Islet of Langerhans (tissue), 1 donor: ENCODE data around the gene NTSR1.

ENCODE experiments used
- FAIRE-seq: peaks from one replicate; lab custom pipeline; 2011; peaks lifted over from hg19 to GRCh38; lab: Jason Lieb, UNC

NTSR1 gene

DNA sequence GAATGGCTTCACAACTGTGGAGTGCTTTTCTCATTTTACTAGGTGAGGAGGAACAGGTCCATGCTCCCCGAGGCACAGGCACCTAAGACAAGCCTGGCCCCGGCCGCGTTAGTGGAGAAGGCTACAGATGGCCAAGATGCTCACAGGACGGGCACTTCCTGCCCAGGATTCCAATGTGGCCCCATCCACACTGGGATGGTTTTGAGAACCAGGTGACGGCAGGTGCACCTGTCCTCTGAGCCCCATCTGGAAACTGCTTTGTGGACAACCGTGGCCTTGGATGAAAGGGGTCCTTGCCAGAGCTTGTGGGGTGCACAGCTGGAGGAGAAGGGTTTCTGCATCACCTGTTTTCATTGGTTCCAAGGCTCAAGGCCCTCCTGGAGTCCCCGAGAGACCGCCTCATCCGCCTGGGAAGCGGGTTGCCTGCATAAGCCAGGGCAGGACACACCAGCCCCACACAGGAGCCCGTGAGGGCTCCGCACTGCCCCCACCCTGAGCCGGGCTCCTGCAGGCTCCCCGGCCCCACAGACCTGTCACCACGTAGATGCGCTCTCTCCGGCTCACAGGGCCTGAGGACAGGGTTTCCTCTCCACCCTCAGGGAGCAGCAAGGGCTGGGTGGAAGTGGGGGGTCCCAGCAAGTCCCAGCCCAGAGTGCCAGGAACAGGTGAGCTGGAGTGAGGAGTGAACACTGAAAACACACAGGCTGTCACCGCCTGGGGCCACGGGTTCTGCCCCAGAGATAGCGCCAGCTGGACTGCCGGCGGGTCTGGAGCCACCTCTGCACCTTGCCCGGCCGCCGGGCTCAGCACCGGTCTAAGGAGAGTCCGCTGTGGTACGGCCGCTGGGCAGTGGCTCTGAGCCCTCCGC lies 18.3 kb downstream of the NTSR1 start:
- no peak for FAIRE-seq

DNA sequence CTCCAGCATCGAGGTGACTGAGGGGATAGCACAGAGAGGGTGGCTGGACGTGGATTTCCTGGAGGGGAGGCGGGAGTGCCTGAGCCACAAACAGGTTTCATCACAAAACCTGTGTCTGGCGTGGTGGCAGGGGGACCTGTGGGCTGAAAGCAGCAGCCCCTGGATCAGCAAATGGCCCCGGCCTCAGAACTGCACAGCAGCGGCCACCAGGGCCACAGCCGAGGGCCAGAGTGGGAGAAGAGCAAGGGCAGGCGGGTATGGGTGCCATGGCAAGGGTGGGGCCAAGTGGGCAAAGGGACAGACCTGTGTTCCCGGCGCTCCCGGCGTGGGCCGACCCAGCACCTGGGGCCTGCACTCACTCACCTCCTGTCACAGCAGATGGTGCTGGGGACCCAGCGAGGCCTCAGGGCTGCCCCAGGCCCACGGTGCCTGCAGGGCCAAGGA lies 19.0 kb downstream of the NTSR1 start:
- no peak for FAIRE-seq

DNA sequence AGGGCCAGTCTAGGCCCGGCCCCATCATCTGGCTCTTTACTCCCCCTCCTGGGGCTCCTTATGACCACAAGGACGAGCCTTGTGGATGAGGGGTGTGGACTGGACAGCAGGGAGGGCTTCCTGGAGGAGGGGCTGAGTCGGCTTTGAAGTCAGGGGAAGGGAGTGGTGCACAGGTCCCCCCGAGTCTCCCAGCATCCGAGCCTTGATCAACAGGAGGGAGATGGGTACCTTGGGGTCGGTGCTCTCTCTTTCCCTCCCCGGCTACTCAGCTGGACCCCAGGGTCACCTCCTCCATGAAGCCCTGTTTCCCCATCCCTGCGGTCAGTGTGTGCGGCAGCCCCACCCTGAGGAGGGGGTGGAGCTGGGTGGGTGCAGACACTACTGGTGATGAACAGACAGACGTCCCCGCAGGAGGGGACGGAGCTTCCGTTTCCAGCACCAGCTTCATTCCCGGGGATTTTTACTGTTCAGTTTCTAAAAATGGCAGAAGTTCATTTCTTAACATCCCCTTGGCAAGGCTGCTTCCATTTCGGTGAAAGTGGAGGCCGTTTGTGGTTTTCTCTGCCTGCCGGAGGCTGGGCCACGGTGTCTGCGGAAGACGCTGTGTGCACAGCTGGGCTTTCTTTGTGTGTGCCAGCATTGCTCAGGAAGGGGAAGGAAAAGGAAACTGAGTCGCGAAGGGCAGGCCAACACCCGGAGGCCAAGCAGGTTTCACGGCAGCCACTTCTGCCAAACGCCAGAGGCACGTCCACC lies 19.6 kb downstream of the NTSR1 start:
- FAIRE-seq, result no peak

DNA sequence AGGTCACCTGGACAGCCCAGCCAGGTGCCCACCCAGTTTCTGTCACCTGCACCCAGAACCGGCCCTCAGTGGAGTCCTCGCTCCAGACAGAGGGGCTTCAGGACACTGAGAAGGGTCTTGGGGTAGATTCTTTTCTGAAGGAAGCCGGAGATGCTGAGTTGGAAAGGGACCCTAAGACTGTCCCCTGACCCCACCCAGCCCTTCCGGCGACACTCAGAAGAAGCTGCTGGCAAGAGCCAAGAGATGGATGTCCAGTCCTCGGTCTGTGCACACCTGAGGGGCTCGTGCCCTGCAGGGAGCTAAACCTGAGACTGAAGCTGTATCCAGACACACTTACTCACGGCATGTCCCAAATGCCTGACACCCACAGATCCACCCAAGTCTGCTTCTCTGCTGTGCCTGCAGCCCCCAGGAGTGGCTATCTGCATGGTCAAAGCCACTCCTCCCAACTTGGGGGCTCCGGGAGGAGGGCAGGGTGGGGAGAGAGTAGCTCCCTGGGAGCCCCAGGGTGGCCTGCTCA lies 20.2 kb downstream of the NTSR1 start:
- no peak for FAIRE-seq

DNA sequence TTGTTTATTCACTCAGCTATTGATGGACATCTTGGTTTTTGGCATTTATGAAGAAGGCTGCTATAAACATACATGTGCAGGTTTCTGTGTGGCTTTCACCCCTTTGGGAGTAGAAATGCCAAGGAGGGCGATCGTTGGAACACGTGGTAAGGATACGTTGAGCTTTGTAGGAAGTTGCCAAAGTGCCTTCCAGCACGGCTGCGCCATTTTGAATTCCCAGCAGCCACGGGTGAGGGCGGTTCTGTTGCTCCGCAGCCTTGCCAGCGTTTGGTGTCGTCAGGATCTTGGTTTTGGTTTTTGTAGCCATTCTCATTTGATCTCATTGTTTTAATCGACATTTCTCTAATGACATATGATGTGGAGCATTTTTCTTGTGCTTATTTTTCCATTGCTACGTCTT lies 21.8 kb downstream of the NTSR1 start:
- no peak for FAIRE-seq

DNA sequence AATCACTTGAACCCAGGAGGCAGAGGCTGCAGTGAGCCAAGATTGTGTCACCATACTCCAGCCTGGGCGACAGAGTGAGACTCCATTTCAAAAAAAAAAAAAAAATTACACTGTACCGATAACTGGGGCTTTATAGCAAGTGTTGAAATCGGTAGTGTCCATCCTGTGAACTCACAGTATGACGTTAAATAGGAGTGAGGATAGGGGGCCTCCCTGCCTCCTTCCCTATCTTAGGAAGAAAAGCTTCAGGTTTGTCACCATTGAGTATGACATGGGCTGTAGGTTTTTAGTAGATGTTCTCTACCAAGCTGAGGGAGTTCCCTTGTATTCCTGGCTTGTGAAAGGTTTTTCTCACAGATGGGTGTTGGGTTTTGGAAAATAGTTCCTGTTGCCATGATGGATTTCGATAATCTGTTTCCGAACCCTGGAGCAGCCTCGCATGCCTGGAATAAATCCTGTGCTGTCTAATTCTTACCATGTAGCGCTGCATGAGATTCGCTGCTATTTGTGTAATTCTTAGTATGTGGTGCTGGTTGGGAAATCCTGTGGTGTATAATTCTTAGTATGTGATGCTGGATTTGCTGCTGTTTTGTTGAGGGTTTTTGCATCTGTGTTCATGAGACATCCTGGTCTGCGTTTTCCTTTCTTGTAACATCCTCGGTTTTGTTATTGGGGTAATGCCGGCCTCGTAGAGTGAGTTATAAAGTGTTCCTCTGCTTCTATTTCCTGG lies 23.6 kb downstream of the NTSR1 start:
- no peak for FAIRE-seq

DNA sequence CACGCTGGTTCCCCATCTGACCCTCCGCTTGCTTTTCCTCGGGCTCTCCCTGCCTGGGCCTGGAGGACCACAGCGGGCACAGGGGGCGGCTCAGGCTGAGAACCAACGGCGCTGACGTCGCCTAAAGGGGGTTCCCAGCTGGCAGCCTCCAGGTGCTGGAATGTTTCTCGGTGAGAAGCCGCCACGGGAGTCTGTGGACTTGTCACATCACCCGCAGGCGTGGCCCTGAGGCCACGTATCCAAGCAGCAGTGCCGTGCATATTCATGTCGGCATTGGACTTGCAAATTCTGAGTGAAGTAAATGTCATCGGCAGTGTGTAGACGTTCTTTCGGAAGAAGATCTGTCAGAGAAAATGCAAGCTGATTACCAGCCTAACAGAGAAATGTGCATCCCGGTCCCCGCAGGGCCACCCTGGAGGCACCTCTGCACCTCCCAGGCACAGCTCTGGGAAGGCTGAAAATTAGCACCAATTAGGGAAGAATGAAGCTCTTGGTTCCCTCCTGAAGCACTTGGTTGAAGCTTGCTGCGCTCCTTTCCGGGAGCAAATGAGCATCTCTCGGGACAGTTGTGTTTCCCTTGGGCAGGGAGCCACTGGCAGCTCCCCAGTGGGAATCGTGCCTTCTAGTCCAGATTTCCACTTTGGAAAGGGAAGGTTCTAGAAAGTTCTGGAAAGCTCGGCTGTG lies 24.3 kb downstream of the NTSR1 start:
- no peak for FAIRE-seq

DNA sequence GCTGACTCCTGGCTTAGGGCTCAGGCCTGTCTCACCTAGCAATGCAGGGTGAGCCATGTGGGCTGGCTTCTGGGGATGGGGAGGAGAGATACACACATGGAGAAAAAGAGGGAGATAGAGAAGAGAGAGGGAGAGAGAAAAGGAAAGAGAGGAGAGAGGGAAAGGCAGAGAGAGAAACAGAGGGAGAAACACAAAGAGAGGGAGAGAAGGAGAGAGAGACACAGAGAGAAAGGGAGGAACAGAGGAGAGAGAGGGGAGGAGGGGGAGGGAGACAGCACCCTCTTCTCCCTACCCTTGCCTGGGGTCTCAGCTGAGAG lies 24.8 kb downstream of the NTSR1 start:
- no peak for FAIRE-seq

DNA sequence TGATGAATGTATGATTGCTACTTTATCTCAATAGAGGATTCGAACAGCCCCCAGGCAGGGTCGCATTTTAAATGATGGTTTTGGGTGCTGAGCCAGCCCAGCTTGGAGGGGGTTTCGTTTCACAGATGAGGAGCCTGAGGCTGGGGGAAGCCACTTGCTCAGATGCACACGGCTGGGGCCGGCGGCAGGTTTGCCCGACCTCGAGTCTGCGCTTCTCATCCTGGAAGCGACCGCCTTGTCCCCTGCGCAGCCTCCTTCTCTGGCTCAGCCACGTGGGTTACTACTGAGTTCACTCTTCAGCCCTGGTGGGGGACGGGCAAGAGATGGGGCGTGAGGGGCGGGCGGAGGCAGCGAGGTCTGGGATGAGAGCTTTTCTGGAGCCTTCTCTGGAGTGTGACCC lies 25.3 kb downstream of the NTSR1 start:
- FAIRE-seq, result no peak

DNA sequence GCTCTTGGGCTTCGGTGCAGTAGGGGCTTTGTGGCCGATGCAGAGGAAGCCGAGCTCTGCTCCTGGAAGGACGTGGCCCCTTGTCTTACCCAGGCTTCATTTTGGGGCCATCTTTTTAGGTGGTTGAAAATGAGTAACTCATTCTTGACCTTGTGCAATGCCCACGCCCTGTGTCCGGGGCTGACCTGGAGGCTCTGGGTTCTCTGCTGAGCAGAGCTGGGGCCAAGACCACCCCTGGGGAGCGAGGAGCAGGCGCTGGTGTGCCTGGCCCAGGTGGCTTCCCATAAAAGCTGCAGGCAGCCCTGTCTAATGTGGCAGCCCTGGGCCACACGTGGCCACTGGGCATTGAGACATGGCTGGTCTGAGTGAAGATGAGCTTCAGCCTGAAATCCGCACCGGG lies 25.7 kb downstream of the NTSR1 start:
- FAIRE-seq, result no peak

DNA sequence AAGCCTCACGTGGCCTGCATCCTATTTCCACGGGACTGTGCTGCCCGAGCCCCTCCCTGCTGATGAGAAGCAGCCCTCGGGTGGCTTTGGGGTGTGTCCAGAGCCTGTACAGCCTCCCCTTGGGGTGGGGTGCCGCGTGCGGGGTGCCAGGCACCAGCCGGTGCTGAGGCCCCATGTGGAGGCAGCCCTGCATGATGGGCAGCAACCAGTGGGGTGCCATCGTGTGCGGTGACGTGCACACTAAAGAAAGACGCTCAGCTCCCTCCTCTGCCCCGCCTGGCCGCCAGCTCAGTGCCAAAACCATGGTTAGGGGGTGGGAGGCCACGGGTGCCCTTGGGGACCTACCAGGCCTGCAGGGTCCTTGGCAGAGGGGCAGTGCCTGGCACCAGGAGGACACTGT lies 26.2 kb downstream of the NTSR1 start:
- no peak for FAIRE-seq

DNA sequence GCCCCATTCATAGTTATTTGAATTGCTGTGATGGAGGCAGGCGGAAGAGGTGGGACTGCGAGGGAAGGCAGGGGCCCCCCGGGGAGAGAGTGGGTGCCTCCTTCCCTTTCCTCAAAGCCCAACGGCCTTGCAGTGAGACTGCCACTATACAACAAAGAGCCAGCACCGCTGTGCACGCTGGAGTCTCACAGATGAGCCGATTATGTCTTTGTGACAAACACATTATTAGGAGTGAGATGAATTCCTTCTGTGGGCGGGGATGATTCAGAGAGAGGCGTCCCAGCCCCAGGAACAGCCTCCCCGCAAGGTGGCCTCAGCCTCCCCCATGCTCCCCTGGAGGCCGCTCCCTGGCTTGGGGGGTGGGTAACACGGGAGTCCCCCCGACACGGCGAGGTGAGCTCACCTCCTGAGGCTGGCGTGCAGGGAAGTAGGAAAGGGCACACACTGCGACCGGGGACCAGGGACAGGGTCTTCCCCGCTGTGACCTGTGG lies 26.7 kb downstream of the NTSR1 start:
- FAIRE-seq, result no peak

DNA sequence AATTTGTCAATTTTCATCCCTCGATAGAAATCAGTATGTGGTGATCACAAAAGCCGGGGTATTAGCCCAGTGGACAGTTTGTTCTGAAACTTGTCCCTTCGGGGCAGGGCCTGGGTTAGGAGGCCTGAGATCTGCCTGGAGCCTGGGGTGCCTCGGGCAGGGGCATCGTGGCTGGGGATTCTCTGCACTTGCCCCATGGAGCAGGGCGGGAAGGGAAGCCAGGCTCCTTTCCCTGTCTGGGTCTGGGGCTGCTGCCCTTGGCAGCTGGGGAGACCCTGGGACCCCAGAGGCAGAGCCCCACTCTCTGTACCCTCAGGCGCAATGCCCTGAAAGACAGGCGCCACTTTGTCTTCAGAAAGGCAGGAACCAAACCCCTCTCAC lies 27.4 kb downstream of the NTSR1 start:
- FAIRE-seq, result no peak

DNA sequence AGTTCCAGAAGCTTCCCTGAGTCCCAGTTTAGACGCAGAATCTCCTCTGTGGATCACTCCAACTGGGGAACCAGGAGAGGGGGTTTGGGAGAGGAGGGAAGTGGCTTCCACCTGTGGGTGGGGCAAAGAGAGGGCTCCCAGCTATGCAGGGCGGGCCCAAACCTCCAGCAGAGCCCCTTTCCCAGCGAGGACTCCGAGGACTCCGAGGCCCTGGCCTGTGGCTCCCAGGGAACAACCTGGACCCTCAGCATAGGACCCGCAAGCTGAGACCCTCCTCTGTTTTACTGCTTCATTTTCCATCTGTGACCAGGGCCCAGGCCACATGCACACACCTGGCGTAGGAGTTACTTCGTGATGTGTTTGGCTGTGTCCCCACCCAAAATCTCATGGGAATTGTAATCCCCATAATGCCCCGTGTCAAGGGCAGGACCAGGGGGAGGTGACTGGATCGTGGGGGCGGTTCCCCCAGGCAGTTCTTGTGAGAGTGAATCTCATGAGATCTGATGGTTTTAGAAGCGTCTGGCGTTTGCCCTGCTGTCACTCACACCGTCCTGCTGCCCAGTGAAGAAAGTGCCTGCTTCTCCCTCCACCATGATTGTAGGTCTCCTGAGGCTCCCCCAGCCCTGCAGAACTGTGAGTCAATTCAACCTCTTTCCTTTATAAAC lies 27.9 kb downstream of the NTSR1 start:
- no peak for FAIRE-seq

DNA sequence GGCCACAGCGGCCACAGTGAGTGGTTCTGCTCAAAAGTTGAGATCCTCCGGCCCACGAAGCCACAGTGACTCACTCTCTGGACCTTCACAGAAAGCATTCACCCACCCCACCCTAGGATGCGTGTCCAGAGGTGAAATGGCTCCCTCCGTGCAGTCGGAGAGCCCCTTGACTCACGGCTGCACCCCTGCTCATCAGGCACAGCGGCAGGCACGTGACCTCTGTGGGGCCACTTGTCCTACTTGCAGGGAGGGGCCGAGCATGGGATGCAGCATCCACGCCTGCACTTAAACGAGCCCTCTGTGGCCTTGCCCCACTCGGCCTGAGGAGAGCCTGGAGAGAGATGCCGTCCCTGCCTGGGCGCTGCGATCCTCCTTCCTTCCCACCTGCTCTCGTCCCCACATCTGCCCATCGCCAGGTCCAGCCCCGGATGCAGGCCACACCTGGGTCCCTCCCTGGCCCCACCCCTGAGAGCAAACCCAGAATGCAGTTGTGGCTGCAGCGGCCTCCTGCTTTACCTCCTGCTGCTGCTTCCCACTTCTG lies 28.7 kb downstream of the NTSR1 start:
- FAIRE-seq, result no peak

DNA sequence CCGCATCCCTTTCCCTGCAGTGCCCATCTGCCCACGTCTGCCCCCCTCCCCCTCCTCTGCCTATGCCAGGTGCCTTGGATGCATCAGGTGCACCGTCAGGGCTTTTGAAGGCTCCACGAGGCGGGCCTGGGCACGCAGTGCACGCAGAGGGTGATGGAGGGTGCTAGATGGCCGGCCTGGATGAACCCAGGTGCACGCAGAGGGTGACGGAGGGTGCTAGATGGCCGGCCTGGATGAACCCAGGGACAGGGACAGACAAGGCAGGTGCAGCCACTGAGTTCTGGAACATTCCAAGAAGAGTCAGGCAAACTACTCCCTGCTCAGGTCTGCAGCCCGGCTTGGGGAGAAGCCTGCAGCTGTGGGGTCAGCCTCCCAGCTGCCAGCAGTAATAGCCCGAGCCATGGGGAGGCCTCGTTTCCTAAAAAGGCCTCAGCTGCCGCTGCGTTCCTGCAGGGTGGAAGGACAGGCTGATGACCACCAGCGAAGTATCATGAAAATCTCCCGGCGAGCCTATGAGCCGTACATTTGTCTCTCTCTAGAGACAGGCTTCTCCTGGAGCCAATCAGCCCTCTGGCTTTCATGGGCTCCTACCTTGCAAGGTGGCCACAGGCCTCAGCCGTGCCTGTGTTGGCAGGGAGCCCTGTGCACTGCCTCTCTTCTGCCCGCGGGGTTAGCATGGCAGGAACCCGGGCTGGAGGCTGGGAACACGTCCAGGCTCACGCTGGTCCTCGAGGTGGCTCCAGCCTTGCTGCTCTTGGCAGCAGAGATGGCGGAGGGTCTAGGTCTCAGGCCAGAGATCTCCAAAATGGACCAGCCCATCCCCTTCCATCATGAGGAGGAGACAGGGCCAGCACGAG lies 29.6 kb downstream of the NTSR1 start:
- FAIRE-seq, result no peak

DNA sequence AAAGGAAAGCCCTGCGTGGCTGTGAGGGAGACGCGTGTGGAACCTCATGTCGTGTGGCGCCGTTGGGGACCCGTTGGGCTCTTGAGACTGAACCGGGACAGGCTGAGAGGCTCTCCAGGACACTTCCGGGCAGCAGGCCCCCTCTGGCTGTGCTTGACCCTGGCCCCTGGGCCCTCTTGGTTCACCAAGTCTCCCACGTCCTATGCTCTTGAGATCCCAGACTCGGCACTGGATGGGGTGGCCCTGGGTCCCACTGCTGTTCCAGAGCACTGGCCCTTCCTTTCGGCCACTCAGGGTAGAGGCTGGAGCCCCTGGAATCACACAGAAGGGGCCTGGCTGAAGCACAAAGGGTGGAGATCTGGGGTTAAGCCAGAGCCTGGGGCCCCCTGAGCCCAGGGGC lies 30.4 kb downstream of the NTSR1 start:
- FAIRE-seq, result no peak

DNA sequence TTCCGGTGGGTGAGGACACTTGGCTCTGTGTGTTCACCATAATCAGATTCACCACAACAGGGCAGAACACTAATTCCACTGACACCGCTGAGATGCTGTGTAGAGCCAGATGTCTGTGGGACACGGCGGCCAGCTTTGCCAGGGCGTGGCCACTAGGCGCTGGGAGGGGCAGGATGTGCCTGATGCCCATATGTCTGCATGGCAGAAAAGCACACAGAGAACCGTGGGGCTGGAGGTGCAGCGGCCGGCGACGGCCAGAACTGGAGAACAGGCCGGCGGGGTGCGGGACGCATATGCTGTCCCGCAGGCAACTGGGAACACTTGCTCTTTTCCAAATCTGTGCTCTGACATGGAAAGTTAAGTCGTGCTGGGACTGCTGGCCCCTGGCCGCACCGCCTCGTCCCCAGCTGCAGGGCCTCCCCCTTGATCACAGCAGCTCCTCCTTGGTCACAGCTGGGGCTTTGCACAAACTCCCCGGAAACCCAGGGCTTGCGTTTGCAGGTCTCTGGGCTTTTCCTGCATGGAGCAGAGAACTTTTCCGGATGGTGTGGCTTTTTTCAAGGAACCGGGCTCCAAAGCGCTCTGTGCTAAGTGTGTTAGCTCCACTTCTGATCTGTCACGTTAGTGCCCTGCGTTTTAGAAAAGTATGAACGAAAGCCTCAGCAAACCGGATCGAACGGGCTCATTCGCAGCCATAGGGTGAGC lies 31.1 kb downstream of the NTSR1 start:
- no peak for FAIRE-seq

DNA sequence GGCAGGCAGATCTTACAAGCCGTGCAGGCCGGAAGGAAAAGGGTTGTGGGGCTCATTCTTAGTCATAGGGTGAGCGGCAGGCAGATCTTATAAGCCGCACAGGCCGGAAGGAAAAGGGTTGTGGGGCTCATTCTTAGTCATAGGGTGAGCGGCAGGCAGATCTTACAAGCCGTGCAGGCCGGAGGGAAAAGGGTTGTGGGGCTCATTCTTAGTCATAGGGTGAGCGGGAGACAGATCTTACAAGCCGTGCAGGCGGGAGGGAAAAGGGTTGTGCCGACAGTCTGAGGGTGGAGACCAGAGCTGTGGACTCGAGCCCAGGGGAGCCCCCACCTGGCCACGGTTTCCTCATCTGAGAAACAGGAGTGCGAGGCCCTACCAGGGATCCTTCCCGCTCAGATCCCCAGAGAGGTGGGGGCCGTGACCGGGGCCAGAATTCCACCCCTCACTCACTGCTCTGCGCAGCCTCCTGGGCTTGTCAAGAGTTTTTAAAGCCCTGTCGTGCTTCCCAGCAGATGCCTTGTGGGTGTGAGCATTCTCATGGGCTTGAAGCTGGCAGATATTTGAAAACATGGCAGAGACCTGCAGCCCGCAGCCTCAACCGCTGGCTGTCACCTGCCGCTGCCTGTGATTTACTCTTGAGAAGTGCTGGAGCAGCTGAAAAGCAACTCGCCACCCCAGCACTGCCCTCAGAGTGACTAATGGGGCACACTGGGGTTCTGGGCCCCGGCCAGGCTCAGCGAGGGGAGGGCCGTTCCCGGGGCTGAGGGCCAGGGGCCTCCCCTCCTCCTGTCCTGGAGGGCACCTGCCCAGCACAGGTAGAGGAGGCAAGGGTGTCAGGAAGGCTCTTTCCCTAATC lies 31.9 kb downstream of the NTSR1 start:
- FAIRE-seq, result no peak
